HPDE6-E6E7 (cell line): Measurements from ENCODE around the gene APCDD1L.
"Not testable (repeated sequence)": the region's sequence is repeated elsewhere in the genome, so short reads cannot be mapped to it uniquely, and the experiment has no call there.

Experiments
- DNase-seq: peaks from one replicate; pipeline ENCODE4 v3.0.0; 2011; ENCODE audit warnings: missing footprints; ENCODE audit errors: extremely low spot score

Gene APCDD1L

DNA sequence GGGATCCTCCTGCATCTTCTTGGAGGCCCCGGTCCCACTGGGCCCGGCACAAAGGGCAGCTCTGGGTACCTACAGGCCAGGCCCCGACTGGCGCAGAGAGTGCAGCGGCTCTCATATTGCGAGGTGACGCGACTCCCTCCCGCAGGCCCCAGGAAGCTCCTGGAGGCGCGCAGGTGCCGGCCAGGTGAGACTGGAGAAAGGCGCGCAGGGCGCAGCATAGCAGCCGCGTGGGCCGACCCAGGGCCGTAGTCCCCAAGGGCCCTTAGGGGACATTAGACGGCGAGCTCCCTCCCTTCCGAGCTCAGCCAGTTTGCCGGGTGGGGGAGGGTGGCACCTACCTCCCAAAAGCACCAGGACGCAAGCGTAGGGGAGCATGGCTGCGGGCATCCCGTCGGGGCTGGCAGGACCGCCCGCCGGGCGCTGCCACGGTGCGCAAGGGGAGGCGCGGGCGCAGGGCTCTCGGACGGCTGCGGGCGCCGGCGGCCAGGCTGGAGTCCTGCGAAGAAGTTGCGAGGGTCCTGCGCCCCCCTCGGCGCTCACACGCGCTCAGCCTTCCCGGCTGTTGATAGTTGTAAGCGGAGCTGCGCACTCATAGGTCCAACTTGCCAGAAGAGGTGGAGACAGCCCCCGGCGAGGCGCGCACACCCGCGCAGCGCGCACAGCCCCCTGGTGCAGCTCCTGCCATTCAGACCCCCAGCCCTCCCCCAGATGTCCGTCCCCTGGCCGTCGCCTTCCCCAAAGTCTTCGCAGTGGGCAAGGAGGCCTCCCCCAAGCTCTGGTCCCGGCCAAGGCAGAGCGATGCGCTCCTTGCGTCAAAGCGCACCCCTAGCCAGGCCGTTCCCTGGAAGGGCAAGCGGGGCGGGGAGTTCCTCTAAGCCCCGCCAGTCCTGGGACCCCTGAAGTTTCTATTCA is 622 bp downstream of the APCDD1L start:
- DNase-seq, result no peak

DNA sequence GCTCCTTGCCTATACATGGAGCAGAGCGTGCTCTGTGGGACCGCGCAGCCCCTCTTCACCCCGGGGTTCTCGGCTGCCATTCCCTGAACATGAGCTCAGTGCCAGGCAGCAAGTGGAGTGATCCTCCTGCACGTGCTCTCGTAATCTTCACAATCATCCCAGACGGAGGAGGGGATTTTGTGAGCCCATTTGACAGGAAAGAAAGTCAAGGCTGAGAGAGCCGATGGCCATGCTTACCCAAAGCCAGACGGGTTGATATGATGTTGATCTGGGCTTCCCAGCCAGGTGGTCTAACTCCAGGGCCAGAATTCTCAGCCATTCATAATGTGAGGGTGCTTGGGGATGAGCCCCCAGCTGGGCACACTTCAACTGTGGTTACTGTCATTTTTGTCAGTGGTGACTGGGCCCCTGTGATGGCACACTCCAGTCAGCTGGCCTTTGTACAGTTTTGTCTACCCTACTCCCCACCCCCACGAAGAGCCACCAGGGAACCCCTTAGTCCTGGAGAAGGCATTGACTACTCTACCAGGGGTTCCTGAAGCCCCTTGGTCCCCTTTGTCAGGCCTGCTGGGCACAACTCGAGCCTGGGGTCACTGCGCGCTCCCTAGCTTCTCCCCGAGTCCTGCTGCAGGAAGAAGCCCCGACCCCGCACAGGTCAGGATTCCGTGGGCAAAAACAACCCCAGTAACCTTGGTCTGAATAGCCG is 1.5 kb downstream of the APCDD1L start:
- no peak for DNase-seq

DNA sequence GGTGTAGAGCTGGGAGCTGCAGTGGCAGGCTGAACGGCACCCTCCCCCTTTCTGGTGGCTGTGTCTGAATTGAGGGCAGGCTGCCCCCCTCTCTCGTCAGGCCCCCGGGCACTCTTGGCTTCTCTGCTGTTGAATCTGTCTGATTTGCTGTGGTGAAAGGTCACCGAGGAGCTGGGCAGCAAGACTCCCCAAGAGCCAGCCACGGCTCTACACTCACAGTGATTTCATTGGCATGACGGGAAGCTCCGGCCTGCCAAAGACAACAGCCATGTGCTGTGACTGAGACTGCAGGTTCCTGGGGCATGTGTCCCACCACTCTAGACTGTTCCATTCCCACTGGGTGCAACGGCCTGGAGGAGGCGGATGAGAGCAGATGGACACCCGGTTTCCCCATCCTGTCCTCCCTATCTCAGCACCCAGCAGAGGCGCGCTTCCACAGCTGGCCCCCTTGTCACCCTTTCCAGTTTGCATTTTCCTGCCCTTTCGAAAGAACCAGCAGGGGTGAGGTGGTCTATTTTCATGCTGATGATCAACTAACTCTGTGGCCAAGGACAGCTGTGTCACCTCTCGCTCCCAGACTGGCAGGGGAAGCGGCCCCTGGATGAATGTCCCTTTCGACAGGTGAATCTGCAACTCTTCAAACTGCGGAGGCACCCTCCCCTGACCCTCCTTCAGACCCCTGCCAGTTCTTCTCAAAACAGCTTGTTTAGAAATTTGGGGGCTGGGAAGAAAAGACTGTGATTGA is 2.2 kb downstream of the APCDD1L start:
- no peak for DNase-seq

DNA sequence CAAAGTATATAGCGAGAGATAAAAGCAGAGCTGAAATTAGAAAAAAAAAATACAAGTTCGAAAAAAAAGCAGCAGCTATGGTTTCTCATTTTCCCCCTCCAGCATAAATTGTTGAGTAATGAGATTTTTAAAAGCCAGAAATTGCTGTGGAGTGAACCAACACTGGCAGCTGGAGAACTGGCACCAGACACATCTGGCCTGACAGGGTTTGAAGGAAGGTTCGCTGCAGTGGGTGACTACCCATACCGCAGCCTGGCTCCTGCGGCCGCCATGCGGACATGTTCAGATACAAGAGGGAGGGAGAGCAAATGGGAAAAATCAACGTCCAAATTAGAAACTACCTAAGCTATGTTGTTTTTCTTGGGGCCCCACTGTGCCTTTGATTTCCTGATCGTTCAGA is 3.3 kb downstream of the APCDD1L start:
- DNase-seq, result no peak

DNA sequence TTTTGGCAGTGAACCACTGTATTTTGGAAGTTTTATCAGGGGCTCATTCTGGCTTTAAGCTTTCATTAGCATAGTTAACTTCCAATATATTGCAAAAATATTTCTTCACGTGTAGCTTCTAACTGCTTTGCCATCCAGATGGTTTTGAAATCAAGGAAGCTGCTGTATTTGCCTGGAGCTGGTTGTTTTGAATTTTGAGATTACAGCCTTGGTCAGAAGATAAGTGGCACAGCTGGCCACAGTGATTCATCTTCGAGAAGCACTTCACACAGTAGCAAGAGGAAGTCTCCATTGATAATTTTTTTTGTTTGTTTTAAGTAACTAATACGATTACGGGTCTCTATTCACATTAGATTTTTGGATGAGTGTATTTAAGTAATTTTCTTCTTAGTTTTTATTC is 3.8 kb downstream of the APCDD1L start:
- no peak for DNase-seq

DNA sequence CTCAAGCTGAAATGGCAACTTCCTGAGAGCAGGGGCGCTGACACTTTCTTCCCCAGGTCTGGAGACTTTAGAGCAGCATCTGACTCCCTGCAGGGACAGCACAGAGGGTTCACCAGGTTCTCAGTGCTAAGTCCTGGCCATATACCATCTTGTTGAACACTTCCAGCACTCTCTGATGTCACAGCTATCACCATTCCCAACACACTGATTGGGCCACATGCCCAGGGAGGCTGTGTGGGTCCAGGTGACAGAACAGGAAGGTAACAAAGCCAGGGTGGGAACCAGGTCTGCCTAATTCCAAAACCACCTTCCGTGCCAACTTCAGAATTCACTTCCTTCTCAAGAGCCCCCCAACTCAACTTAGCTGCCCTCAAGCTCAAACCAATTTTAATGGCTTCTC is 4.3 kb downstream of the APCDD1L start:
- no peak for DNase-seq

DNA sequence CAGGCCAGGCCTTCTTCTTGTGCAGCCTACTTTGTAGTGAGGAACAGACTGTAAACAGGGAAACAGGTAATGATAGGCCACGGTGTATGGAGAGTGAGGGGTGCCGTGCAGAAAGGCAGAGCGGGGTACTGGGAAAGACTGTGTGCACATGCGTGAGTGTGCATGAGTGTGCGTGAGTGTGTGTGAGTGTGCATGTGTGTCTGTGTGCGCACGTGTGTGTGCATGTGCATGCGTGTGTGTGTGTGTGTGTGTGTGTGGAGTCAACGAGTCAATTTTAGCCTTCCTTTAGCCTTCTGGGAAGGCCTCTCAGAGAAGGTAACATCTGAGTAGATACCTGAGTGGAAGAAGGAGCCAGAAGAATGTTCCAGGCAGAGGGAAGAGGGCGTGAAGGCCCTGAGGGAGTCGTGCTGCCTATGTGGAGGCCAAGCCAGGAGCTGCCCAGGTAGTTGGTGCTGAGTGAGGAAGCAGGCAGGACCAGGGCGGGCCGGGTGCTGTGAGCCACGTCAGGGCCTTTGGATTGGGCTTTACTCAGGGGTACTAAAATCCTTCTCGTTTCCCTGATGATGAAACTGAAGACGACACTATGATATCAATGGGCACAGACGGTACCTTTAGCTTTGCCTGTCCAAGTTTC is 6.3 kb downstream of the APCDD1L start:
- DNase-seq, result no peak

DNA sequence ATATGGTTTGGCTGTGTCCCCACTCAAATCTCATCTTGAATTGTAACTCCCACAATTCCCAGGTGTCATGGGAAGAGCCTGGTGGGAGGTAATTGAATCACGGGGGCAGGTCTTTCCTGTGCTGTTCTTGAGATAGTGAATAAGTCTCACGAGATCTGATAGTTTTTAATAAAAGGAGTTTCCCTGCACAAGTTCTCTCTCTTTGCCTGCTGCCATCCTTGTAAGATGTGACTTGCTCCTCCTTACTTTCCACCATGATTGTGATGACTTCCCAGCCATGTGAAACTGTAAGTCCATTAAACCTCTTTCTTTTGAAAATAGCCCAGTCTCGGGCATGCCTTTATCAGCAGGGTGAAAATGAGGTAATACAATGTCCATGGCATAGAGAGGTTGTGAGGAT is 8.2 kb downstream of the APCDD1L start:
- not testable (repeated sequence) for DNase-seq

DNA sequence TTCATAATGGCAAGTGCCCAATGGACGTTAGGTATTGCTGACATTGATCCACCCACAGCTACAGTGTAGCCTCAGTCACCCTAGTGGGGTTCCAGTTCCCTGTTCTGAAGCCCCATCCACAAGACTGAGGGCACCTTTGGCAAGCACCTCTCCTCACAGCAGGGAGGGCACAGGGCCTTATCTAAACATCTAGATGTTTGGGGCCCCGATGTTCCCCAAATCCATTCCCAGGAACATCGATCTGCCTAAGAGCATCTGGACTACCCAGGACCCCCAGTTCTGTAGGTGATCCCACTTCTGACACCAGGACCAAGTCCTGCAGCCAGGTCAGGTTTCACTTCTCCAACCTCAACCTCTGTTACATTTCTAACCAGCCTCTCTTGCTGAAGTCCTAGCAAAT is 10.6 kb downstream of the APCDD1L start:
- no peak for DNase-seq

DNA sequence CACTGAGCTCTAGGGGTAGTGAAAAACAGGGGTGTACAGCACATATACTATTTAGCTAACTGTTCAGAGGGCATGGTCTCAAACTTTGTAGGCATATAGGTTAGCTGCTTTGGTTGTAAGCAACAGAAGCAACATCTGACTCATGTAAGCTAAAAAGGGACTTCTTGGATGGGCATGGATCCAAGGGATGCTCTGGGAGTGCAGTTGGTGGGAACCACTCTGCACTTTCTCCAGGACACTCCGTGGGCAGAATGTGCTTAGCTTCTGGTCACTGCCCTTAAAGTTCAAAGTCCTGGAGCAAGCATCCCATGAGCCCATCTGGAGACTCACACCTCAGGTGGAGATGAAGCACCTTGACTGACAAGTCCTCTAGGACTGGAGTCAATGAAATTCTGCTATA is 11.5 kb downstream of the APCDD1L start:
- DNase-seq, result no peak

DNA sequence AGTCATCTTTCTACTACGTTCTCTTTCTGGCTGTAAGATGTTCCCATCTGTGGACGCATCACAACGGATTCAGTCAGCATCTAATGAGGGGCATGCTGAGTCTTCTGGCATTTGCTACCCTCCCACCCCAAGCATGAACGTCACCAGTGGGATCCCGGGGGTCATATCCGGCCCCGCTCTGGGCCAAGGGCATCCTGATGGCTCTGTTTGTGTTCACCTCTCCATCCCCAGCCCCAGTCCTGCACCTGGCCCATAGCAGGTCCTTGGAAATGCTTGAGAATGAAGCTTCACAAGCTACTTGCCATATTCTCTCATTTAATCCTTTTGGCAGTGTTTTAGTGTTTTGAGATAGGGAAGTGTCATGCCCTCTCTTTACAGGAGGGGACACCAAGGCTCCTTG is 14.9 kb downstream of the APCDD1L start:
- DNase-seq, result no peak

DNA sequence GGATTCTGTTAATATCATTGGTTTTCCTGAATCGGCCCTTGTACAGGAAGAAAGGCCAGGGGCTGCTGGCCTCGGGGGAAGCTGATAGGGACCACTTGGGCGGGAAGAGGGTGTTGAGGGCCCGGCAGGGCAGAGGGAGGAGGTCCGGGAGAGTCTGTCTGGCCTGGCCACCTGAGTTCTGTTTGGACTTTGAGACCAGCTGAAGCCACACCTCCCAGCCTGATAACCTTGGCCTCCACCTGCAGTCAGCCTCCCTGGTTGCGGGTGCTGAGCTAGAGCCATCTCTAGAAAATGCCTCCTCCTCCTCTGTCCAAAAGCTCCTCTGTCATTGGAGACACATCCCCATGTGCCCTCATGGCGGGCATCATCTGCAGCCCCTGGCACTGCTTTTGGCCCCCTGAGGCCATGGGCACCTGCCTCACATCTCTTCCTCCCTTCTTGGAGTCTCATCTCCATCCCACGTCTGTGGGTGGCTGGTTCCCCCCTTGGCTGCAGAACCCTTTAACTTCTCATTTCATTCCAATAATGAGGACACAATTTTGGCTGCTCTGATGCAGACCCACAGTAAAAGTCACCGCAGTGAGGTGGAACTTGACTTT is 16.6 kb downstream of the APCDD1L start:
- no peak for DNase-seq

DNA sequence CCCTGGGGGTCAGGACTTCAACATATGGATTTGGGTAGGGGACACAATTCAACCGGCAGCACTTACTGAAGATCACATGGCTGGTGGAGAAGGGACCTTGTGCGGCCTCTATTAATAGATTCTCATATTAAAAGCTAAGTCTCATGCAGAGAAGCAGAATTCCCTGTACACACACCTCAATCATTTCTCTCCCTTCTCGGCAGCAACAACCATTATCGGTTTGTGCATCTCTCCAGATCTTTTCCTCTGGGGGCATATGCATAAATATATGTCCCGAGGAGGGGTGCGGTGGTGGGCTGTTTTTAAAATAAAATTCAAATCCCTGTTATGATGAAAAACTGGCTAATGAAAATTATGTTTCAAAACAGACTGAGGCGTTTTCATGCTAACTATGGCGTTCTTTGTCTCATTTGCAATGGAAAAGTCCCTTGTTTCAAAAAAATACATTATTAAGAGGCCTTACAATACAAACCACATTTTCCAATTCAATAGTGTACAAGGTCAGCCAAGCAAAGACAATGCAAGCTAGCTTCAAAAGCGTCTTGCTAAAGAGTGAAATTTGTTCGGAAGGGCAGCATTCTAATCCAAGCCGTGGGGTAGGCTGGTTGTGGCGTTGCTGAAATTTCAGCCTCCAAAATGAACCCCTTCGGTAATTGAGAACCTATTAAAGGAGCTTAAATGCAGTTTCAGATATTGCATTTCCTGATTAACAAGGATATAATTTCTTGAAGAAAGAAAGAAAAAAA is 17.3 kb downstream of the APCDD1L start:
- DNase-seq, result no peak

DNA sequence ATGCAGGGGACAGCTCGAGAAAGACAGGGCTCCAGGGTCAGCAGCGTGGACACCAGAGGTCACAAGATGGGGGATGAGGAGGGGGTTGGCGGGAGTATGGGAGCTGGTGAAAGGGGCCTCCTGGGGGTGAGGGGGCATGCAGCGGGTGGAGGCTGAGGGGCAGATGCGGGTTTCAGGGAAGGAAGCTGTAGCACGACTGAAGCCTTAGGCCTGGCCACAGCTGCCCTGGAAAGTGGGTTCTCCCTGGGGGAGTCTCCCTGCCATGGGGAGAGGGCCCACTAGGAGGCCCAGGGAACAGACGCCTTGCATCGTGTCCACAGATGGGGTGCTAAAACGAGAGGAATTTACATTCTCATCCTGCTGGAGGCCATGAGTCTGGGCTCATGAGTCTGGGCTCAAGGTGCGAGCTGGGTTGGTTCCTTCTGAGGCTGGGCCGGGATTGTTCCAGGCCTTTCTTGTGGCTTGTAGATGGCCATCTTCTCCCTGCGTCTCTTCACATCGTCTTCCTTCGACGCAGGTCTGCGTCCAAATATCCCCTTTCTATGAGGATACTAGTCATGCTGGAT is 18.0 kb downstream of the APCDD1L start:
- DNase-seq, result no peak

DNA sequence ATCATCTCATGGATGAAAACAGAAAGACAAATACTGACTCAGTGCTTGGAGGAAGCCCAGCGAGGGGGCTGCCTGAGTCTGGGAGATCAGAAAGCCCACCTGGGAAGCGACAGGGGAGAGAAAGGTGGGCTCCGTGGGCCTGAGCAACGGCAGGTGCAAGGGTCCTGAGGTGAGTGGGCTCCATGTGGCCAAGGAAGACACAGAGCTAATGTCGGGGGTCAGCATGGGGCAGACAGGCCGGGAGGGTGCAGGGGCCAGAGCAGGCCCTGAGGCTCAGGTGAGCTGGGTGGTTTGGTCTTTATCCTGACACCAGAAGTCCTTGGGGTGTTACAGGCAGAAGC is 18.8 kb downstream of the APCDD1L start:
- DNase-seq, result no peak

DNA sequence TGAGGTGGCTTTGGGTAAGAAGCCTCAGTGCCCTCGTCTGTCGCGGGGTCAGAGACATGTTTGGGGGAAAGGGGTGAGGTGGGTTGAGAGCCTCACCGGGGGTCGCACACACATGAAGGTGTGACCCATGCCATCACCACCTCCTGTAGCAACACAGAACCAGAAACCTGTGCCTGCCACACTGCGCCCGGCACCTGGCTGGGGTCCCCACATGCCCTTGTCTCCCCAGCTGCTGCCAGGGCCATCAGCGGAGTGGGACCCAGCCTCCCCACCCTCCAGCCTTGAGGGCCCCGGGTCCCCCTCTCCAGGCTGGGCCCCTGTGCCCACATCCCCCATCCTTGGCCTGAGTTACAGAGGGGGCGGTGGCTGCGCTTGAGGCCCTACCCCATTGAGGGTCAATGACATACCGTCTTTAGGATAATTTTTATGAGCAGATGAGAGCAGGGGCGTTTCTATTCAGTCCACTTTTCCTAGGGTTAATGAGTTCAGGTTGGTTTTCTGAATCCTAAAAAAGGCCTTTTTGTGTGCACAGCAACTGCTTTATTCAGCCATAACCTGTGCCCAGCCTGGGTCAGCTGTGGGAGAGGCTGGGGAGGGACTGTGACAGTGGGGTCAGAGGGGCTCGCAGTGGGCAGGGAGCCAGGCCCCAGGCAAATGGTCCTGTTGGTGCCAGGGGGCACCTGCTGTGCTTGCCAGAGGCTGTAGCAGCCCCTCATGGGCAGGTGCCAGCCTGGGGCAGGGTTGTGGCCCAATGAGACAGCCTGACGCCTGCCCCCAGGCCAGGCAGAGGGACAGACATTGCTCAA is 19.4 kb downstream of the APCDD1L start:
- no peak for DNase-seq

DNA sequence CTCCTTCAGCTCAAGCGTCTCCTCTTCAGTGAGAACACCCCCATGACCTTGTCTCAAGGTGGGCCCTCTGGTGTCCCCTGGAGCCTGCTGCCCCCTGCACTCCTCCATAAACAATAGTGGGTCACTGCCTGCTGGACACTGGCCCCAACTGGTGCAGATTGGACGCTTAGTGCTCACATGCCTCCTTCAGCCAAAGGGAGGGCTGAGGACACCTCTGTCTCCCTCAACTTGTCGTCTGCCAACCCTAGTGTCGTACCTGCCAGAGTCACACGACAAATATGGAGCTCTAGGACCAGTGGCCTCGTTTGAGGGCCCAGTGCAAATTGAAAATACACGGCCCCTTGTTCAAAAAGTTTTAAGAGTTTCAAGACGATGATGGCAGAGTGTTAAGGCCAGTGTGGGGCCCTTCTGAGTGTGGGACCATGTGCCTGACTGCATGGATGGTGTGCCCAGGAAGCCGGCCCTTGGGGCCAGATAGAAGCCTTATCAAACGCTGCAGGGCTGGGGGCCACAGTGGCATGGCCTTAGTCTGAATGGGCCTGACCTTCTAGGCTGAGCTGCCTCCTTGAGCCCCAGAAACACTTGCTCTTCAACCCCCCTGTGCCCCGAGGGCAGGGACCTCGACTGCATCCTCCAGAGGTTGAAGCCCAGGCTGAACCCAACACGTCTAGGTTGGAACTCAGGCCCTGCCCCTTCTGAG is 20.1 kb downstream of the APCDD1L start:
- DNase-seq, result no peak

DNA sequence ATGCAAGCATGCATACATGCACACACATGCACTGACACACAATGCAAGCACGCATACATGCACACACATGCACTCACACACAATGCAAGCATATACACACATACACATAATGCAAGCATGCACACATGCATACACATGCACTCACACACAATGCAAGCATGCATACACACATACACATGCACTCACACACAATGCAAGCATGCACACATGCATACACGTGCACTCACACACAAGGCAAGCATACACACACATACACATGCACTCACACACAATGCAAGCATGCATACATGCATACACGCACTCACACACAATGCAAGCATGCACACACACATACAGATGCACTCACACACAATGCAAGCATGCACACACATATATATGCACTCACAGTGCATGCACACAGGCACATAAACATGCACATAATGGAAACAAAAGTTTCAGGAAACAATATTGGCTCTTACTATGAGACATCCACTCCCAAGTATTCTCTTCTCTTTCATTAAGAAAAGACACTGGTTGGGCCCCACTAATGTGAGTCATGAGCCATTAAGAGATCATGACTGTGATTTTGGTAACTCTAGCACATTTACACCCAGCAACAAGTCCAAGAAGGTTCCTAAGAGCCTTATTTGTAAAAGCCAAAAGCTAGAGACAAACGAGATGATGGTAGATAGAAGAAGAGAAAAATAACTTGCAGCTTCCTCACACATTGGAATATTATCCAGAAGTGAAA is 22.2 kb downstream of the APCDD1L start:
- DNase-seq, result no peak
